AG04449 (cell line): ENCODE results near the gene JOSD1.
A peak's percentile ranks its signal among the peaks of the same experiment; 100 is the strongest.

ENCODE experiments used
- CTCF ChIA-PET: fragments of 350-600 bp; formaldehyde crosslinking; extraction: SDS; loops from one replicate; lab custom pipeline; 2021; ENCODE audit warnings: antibody characterized with exemption; lab: Yijun Ruan, JAX
- POLR2A ChIA-PET: fragments of 400-600, 350-600 bp; formaldehyde crosslinking; extraction: SDS; loops from one replicate; lab custom pipeline; 2020; ENCODE audit warnings: antibody characterized with exemption, inconsistent platforms; lab: Yijun Ruan, JAX
- DNase-seq: peaks from one replicate; pipeline ENCODE4 v3.0.0-alpha.2; 2010; ENCODE audit warnings: low read depth, low spot score
- H3K4me3 ChIP-seq: 2 replicates; pipeline ENCODE4 v1.5.1; 2011; ENCODE audit warnings: low read depth, mild to moderate bottlenecking, control low read depth, low read length
- CTCF ChIP-seq: IDR thresholded peaks from one replicate; pipeline ENCODE4 v1.5.1; 2011; ENCODE audit warnings: mild to moderate bottlenecking, moderate library complexity, low read length, control low read depth, inconsistent platforms; ENCODE audit not compliant: insufficient read depth; ENCODE audit errors: missing control alignments

Gene JOSD1

GRCh38 chr22:38697425-38698089, 3.2 kb downstream of the JOSD1 start:
- no peak for TF ChIP-seq CTCF
- H3K4me3 ChIP-seq, result no peak overlapping the region; the same call in 1 of the 2 replicates
- ChIA-PET CTCF (interaction anchor here (1.3 to 4.3 kb wide), 4 partner anchors 11 to 645 kb away, joined by 4 to 45 read pairs (median 10); partner anchors contain the start of gene TOMM22), POLR2A (interaction anchor here (0.7 to 2.3 kb wide), 3 partner anchors 16 to 23 kb away, joined by 3 to 10 read pairs (median 3); partner anchors contain the start of gene TOMM22)
- no peak for DNase-seq

GRCh38 chr22:38696606-38697424, 3.9 kb downstream of the JOSD1 start:
- CTCF ChIA-PET, result interaction anchor here (1.3 to 7.2 kb wide), 4 partner anchors 12 to 644 kb away, joined by 5 to 61 read pairs (median 30); partner anchors contain the start of gene TOMM22
- POLR2A ChIA-PET, result interaction anchor here (0.7 to 2.3 kb wide), 3 partner anchors 15 to 23 kb away, joined by 3 to 10 read pairs (median 3); partner anchors contain the start of gene TOMM22
- no peak for TF ChIP-seq CTCF
- no peak for DNase-seq
- H3K4me3 ChIP-seq, result peak overlapping the region; percentile 25

GRCh38 chr22:38694940-38695339, 5.8 kb downstream of the JOSD1 start:
- no peak for TF ChIP-seq CTCF
- CTCF ChIA-PET, result interaction anchor here (7.2 kb wide), 1 partner anchor 13 kb away, joined by 61 read pairs; the partner anchor contains the start of gene TOMM22

GRCh38 chr22:38694049-38694448, 6.7 kb downstream of the JOSD1 start:
- no peak for DNase-seq

More at GRCh38 chr22:38694940-38695339, 5.8 kb downstream of the JOSD1 start:
- POLR2A ChIA-PET, result no interaction called here
- no peak for DNase-seq
- H3K4me3 ChIP-seq, result no peak overlapping the region

GRCh38 chr22:38689651-38690050, 11.1 kb downstream of the JOSD1 start:
- no peak overlapping the region for H3K4me3 ChIP-seq
- TF ChIP-seq CTCF, result no peak
- no peak for DNase-seq
- CTCF ChIA-PET, result interaction anchor here (7.2 kb wide), 1 partner anchor 7 kb away, joined by 61 read pairs; the partner anchor contains the start of gene TOMM22
- POLR2A ChIA-PET, result no interaction called here

More at GRCh38 chr22:38694049-38694448, 6.7 kb downstream of the JOSD1 start:
- ChIA-PET POLR2A (no interaction called here), CTCF (interaction anchor here (0.8 to 7.2 kb wide), 3 partner anchors 11 to 642 kb away, joined by 3 to 61 read pairs (median 4); partner anchors contain the start of gene TOMM22)
- no peak for TF ChIP-seq CTCF
- no peak overlapping the region for H3K4me3 ChIP-seq
